ENCODE measurements around the gene DHX32.

DHX32 gene

DNA sequence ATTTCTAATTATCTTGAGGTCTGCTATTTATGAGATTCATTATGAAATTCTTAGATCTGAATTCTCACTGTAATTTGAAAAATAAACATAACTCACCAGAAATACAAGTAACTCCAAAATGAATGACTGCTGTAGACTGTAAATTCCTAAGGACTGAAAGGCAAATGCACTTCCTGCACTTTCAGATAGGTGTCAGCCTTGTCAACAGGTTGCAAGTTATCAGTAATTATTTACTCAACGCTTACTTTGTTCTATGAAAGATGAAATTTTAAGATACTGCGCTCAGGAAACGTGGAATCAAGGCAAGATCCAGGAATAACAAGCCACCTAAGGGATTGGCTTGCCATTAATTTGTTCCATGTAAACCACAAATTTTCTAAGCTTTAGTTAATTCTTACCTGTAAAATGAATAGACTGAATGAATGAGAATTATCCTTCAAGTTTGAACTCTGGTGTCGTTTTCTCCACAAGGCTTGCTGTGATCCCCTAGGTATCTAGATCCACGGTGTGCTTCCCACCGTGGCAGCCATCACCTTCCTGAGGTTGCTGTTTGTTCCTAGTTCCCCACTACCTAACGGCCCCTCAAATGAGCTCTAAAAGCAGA lies 12.6 kb downstream of the DHX32 start:
- no peak overlapping the region for H3K9ac ChIP-seq (ENCODE audit: low read depth in 1 of 2, low read length in 2 of 2)
- H3K4me1 ChIP-seq (ENCODE audit: control insufficient read depth in 2 of 2, insufficient read depth in 2 of 2, low read length in 2 of 2), result no peaks in the 10 kb centered on the region
- peaks cover 19 to 27% of the 10 kb centered on the region in 2 donors for H3K36me3 ChIP-seq (ENCODE audit: control insufficient read depth in 2 of 2, insufficient read depth in 2 of 2, low read length in 2 of 2)
- no peak overlapping the region for H3K4me3 ChIP-seq (ENCODE audit: low read length in 2 of 2)
- H3K9me3 ChIP-seq (ENCODE audit: control insufficient read depth in 2 of 2, low read length in 2 of 2), result no peaks in the 10 kb centered on the region
- H3K27me3 ChIP-seq (ENCODE audit: control insufficient read depth in 2 of 2, insufficient read depth in 2 of 2, low read length in 2 of 2), result no peaks in the 10 kb centered on the region
- no peak overlapping the region for H3K27ac ChIP-seq (ENCODE audit: low read depth in 2 of 2, low read length in 2 of 2)

- H3K27ac ChIP-seq (ENCODE audit: low read depth in 2 of 2, low read length in 2 of 2), result peak overlapping the region in 1 of 2 donors; percentile 17
These were observed 14.6 kb downstream of the DHX32 start for GRCh38 chr10:125866421-125867029.

DNA sequence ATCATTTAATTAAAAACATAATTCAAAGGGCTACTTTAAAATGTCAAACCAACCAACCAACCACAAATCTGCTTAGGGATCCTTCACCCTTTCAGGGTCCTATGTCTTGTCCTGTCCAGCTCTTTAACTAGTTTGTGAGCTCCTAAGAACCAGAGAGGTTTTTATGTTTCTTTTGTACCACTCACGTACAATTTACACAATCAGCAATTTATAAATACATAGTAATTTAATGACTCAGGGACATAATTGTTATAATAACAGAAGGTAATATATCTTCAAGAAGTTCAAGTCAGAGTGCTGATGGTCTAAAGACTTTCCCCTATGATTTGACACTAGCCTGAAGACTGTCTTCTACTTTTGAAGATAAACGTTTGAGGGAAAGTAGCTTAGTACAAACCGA lies 16.0 kb downstream of the DHX32 start:
- Histone ChIP-seq H3K4me3 (ENCODE audit: low read length in 2 of 2) (no peak overlapping the region), H3K9me3 (ENCODE audit: control insufficient read depth in 2 of 2, low read length in 2 of 2) (no peaks in the 10 kb centered on the region), H3K4me1 (ENCODE audit: control insufficient read depth in 2 of 2, insufficient read depth in 2 of 2, low read length in 2 of 2) (no peaks in the 10 kb centered on the region), H3K27ac (ENCODE audit: low read depth in 2 of 2, low read length in 2 of 2) (no peak overlapping the region), H3K9ac (ENCODE audit: low read depth in 1 of 2, low read length in 2 of 2) (no peak overlapping the region), H3K36me3 (ENCODE audit: control insufficient read depth in 2 of 2, insufficient read depth in 2 of 2, low read length in 2 of 2) (peaks cover 19 to 23% of the 10 kb centered on the region in 2 donors), H3K27me3 (ENCODE audit: control insufficient read depth in 2 of 2, insufficient read depth in 2 of 2, low read length in 2 of 2) (no peaks in the 10 kb centered on the region)

More at GRCh38 chr10:125866421-125867029, 14.6 kb downstream of the DHX32 start:
- no peak overlapping the region for H3K4me3 ChIP-seq (ENCODE audit: low read length in 2 of 2)
- H3K9ac ChIP-seq (ENCODE audit: low read depth in 1 of 2, low read length in 2 of 2), result no peak overlapping the region
- H3K27me3 ChIP-seq (ENCODE audit: control insufficient read depth in 2 of 2, insufficient read depth in 2 of 2, low read length in 2 of 2), result no peaks in the 10 kb centered on the region
- H3K9me3 ChIP-seq (ENCODE audit: control insufficient read depth in 2 of 2, low read length in 2 of 2), result no peaks in the 10 kb centered on the region
- H3K4me1 ChIP-seq (ENCODE audit: control insufficient read depth in 2 of 2, insufficient read depth in 2 of 2, low read length in 2 of 2), result no peaks in the 10 kb centered on the region
- H3K36me3 ChIP-seq (ENCODE audit: control insufficient read depth in 2 of 2, insufficient read depth in 2 of 2, low read length in 2 of 2), result peaks cover 19 to 23% of the 10 kb centered on the region in 2 donors

- Histone ChIP-seq H3K36me3 (ENCODE audit: control insufficient read depth in 2 of 2, insufficient read depth in 2 of 2, low read length in 2 of 2) (peaks cover 4 to 13% of the 10 kb centered on the region in 2 donors), H3K9me3 (ENCODE audit: control insufficient read depth in 2 of 2, low read length in 2 of 2) (no peaks in the 10 kb centered on the region), H3K9ac (ENCODE audit: low read depth in 1 of 2, low read length in 2 of 2) (no peak overlapping the region), H3K4me3 (ENCODE audit: low read length in 2 of 2) (no peak overlapping the region), H3K4me1 (ENCODE audit: control insufficient read depth in 2 of 2, insufficient read depth in 2 of 2, low read length in 2 of 2) (no peaks in the 10 kb centered on the region), H3K27me3 (ENCODE audit: control insufficient read depth in 2 of 2, insufficient read depth in 2 of 2, low read length in 2 of 2) (no peaks in the 10 kb centered on the region), H3K27ac (ENCODE audit: low read depth in 2 of 2, low read length in 2 of 2) (no peak overlapping the region)
These were observed 21.8 kb downstream of the DHX32 start for GRCh38 chr10:125859128-125859817.

DNA sequence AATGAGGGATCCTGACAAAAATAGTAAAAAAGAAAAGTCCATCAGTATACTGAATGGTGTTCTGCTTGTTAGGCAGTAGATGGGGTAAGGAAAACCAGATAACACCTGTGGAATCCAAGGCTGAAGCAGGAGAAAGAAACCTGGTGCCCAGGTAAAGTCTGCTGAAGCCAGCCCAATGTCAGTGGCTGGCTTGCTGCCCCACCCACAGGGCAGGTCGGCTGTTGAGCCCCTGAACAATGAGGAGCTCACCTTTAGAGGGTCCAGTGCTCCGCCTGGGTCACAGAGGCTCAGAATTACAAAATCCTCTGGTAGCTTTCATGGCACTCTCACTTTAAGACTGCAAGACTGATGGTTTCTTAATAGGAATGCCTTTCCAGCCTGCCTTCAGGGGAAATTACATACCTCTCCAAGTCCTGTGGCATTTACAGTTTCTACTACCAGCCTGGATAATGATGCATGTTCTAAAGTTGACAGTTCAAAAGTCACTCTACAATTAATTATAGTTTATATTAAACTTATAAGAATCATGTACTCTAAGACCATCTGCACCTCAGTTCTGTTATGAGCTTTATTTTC lies 23.8 kb downstream of the DHX32 start:
- Histone ChIP-seq H3K9ac (ENCODE audit: low read depth in 1 of 2, low read length in 2 of 2) (no peak overlapping the region), H3K27ac (ENCODE audit: low read depth in 2 of 2, low read length in 2 of 2) (no peak overlapping the region), H3K27me3 (ENCODE audit: control insufficient read depth in 2 of 2, insufficient read depth in 2 of 2, low read length in 2 of 2) (no peaks in the 10 kb centered on the region), H3K4me3 (ENCODE audit: low read length in 2 of 2) (no peak overlapping the region), H3K4me1 (ENCODE audit: control insufficient read depth in 2 of 2, insufficient read depth in 2 of 2, low read length in 2 of 2) (no peaks in the 10 kb centered on the region), H3K9me3 (ENCODE audit: control insufficient read depth in 2 of 2, low read length in 2 of 2) (no peaks in the 10 kb centered on the region), H3K36me3 (ENCODE audit: control insufficient read depth in 2 of 2, insufficient read depth in 2 of 2, low read length in 2 of 2) (peaks cover 17 to 20% of the 10 kb centered on the region in 2 donors)

DNA sequence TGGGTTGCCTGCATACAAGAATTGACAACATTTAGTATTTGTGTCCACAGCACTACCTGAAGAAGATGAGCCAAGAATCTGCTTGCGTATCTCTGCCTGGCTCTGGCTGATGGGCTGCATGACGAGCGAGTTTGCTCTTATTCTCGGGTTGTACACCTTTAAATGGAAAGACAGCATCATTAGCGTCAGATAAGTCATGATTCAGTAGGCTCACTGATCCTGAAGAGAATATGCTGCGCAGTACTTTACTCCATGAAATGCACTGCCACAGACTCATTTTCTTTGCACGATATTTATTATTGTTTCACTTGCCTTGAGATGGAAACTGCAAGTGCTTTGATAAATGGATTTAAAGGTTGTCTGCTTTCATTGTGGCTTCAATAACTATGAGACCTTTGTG lies 28.6 kb downstream of the DHX32 start:
- Histone ChIP-seq H3K9ac (ENCODE audit: low read depth in 1 of 2, low read length in 2 of 2) (no peak overlapping the region), H3K27me3 (ENCODE audit: control insufficient read depth in 2 of 2, insufficient read depth in 2 of 2, low read length in 2 of 2) (no peaks in the 10 kb centered on the region), H3K4me1 (ENCODE audit: control insufficient read depth in 2 of 2, insufficient read depth in 2 of 2, low read length in 2 of 2) (no peaks in the 10 kb centered on the region), H3K36me3 (ENCODE audit: control insufficient read depth in 2 of 2, insufficient read depth in 2 of 2, low read length in 2 of 2) (peaks cover 40 to 41% of the 10 kb centered on the region in 2 donors), H3K4me3 (ENCODE audit: low read length in 2 of 2) (no peak overlapping the region), H3K9me3 (ENCODE audit: control insufficient read depth in 2 of 2, low read length in 2 of 2) (no peaks in the 10 kb centered on the region), H3K27ac (ENCODE audit: low read depth in 2 of 2, low read length in 2 of 2) (no peak overlapping the region)

GRCh38 chr10:125850766-125851731 lies 30.0 kb downstream of the DHX32 start:
- no peaks in the 10 kb centered on the region for H3K4me1 ChIP-seq (ENCODE audit: control insufficient read depth in 2 of 2, insufficient read depth in 2 of 2, low read length in 2 of 2)
- no peaks in the 10 kb centered on the region for H3K9me3 ChIP-seq (ENCODE audit: control insufficient read depth in 2 of 2, low read length in 2 of 2)
- no peak overlapping the region for H3K4me3 ChIP-seq (ENCODE audit: low read length in 2 of 2)
- no peak overlapping the region for H3K9ac ChIP-seq (ENCODE audit: low read depth in 1 of 2, low read length in 2 of 2)
- no peak overlapping the region for H3K27ac ChIP-seq (ENCODE audit: low read depth in 2 of 2, low read length in 2 of 2)
- peaks cover 43% of the 10 kb centered on the region in 2 donors for H3K36me3 ChIP-seq (ENCODE audit: control insufficient read depth in 2 of 2, insufficient read depth in 2 of 2, low read length in 2 of 2)
- no peaks in the 10 kb centered on the region for H3K27me3 ChIP-seq (ENCODE audit: control insufficient read depth in 2 of 2, insufficient read depth in 2 of 2, low read length in 2 of 2)

- Histone ChIP-seq H3K9me3 (ENCODE audit: control insufficient read depth in 2 of 2, low read length in 2 of 2) (no peaks in the 10 kb centered on the region), H3K36me3 (ENCODE audit: control insufficient read depth in 2 of 2, insufficient read depth in 2 of 2, low read length in 2 of 2) (peaks cover 48 to 57% of the 10 kb centered on the region in 2 donors)
These were observed 31.6 kb downstream of the DHX32 start for GRCh38 chr10:125849448-125849847.

GRCh38 chr10:125848857-125849256 lies 32.2 kb downstream of the DHX32 start:
- Histone ChIP-seq H3K4me3 (ENCODE audit: low read length in 2 of 2) (no peak overlapping the region), H3K9me3 (ENCODE audit: control insufficient read depth in 2 of 2, low read length in 2 of 2) (no peaks in the 10 kb centered on the region), H3K9ac (ENCODE audit: low read depth in 1 of 2, low read length in 2 of 2) (no peak overlapping the region), H3K4me1 (ENCODE audit: control insufficient read depth in 2 of 2, insufficient read depth in 2 of 2, low read length in 2 of 2) (no peaks in the 10 kb centered on the region), H3K27ac (ENCODE audit: low read depth in 2 of 2, low read length in 2 of 2) (no peak overlapping the region), H3K27me3 (ENCODE audit: control insufficient read depth in 2 of 2, insufficient read depth in 2 of 2, low read length in 2 of 2) (no peaks in the 10 kb centered on the region), H3K36me3 (ENCODE audit: control insufficient read depth in 2 of 2, insufficient read depth in 2 of 2, low read length in 2 of 2) (peaks cover 50 to 57% of the 10 kb centered on the region in 2 donors)

More at GRCh38 chr10:125849448-125849847, 31.6 kb downstream of the DHX32 start:
- Histone ChIP-seq H3K4me1 (ENCODE audit: control insufficient read depth in 2 of 2, insufficient read depth in 2 of 2, low read length in 2 of 2) (no peaks in the 10 kb centered on the region), H3K27ac (ENCODE audit: low read depth in 2 of 2, low read length in 2 of 2) (no peak overlapping the region), H3K27me3 (ENCODE audit: control insufficient read depth in 2 of 2, insufficient read depth in 2 of 2, low read length in 2 of 2) (no peaks in the 10 kb centered on the region), H3K4me3 (ENCODE audit: low read length in 2 of 2) (no peak overlapping the region), H3K9ac (ENCODE audit: low read depth in 1 of 2, low read length in 2 of 2) (no peak overlapping the region)
